B cell (primary cell): ENCODE data around the gene OSBPL5. TPM values are rescaled to one million over a fixed set of nuclear protein-coding genes. Genes with fewer than 3 reads are reported as not detected.

Experiments
- ATAC-seq: fragments of 200-7000 bp; cut with Tn5 transposase; one replicate; pipeline ENCODE4 v1.10.0; 2021; ENCODE audit warnings: low read depth, mild to moderate bottlenecking, moderate number of reproducible peaks, moderate library complexity
- CTCF ChIA-PET: fragments of 350-600 bp; sonication (Branson Sonifier 250); formaldehyde crosslinking; loops from one replicate; lab custom pipeline; 2021; ENCODE audit warnings: antibody characterized with exemption, inconsistent platforms; lab: Charles Lee
- POLR2A ChIA-PET: fragments of 350-600 bp; sonication (Branson Sonifier 250); formaldehyde crosslinking; loops from one replicate; lab custom pipeline; 2021; ENCODE audit warnings: antibody characterized with exemption; lab: Charles Lee
- DNase-seq: peaks from one replicate; pipeline ENCODE4 v3.0.0; 2013
- H2AFZ ChIP-seq: 2 replicates; pipeline ENCODE4 v1.6.1; 2012; ENCODE audit warnings: mild to moderate bottlenecking, low read depth, low read length; ENCODE audit not compliant: insufficient read depth, poor library complexity, severe bottlenecking
- H3K27ac ChIP-seq, 2 donors: 1 replicate in 1 of 2; 2 replicates in 1 of 2; pipeline ENCODE4 v1.5.1; 2012 to 2013; ENCODE audit warnings: low read length in 2 of 2, mild to moderate bottlenecking in 2 of 2, moderate library complexity in 1 of 2
- H3K27me3 ChIP-seq, 4 experiments: fragments of 200-600 bp in 1 of 4; sonication (generic) in 1 of 4; replicated peaks in 1 of 4; 1 replicate in 2 of 4; 2 replicates in 2 of 4; pipeline versions ENCODE4 v1.6.1 to v1.7.0; 2013 to 2016; ENCODE audit warnings: low read length in 3 of 4, mild to moderate bottlenecking in 2 of 4, mixed read lengths in 1 of 4, moderate library complexity in 1 of 4; ENCODE audit not compliant: insufficient read depth in 4 of 4, control insufficient read depth in 3 of 4; ENCODE audit errors: control extremely low read depth in 1 of 4
- H3K36me3 ChIP-seq, 2 experiments: replicated peaks in 1 of 2; 1 replicate in 1 of 2; 2 replicates in 1 of 2; pipeline versions ENCODE4 v1.6.1 to v1.7.1; 2013; ENCODE audit warnings: low read length in 1 of 2; ENCODE audit not compliant: insufficient read depth in 2 of 2, control insufficient read depth in 1 of 2; ENCODE audit errors: control extremely low read depth in 1 of 2, extremely low read depth in 1 of 2
- H3K4me1 ChIP-seq, 2 donors: fragments of 200-600 bp in 1 of 2; sonication (generic) in 1 of 2; 1 replicate in 1 of 2; 2 replicates in 1 of 2; pipeline versions ENCODE4 v1.5.1 to v1.6.1; 2013 to 2017; ENCODE audit warnings: low read length in 2 of 2; ENCODE audit not compliant: control insufficient read depth in 2 of 2, insufficient read depth in 2 of 2
- H3K4me2 ChIP-seq: replicated peaks from 2 replicates; pipeline ENCODE3; 2012; ENCODE audit warnings: mild to moderate bottlenecking, low read depth, low read length; ENCODE audit not compliant: poor library complexity, severe bottlenecking
- H3K4me3 ChIP-seq, 5 experiments: fragments of 200-600 bp in 1 of 5; sonication (generic) in 1 of 5; 1 replicate in 3 of 5; 2 replicates in 2 of 5; pipeline versions ENCODE4 v1.5.1 to v1.7.0; 2011 to 2016; ENCODE audit warnings: low read length in 4 of 5, mild to moderate bottlenecking in 4 of 5, low read depth in 2 of 5, control low read depth in 1 of 5, moderate library complexity in 1 of 5; ENCODE audit not compliant: insufficient read depth in 1 of 5; ENCODE audit errors: control extremely low read depth in 1 of 5, extremely low read depth in 1 of 5
- H3K79me2 ChIP-seq: fragments of 200-600 bp; sonication (generic); one replicate; pipeline ENCODE4 v1.6.0; 2016; ENCODE audit warnings: low read length; ENCODE audit not compliant: control insufficient read depth, insufficient read depth
- H3K9ac ChIP-seq: fragments of 200-600 bp; sonication (generic); 2 replicates; pipeline ENCODE4 v1.6.1; 2017; ENCODE audit warnings: mild to moderate bottlenecking, low read length, moderate library complexity
- H3K9me3 ChIP-seq, 3 donors: one replicate each; pipeline versions ENCODE4 v1.6.1 to v1.7.1; 2013; ENCODE audit warnings: low read length in 2 of 3; ENCODE audit not compliant: control insufficient read depth in 2 of 3, insufficient read depth in 1 of 3; ENCODE audit errors: control extremely low read depth in 1 of 3
- H4K20me1 ChIP-seq: 2 replicates; pipeline ENCODE4 v1.6.0; 2012; ENCODE audit warnings: mild to moderate bottlenecking, low read length; ENCODE audit not compliant: insufficient read depth, control insufficient read depth, poor library complexity, severe bottlenecking
- H3K27ac Mint-ChIP-seq: one replicate; pipeline ENCODE4 v1.8.0; 2021; ENCODE audit warnings: mixed read lengths
- H3K27me3 Mint-ChIP-seq: one replicate; pipeline ENCODE4 v1.8.0; 2021; ENCODE audit warnings: mixed read lengths
- H3K4me1 Mint-ChIP-seq: one replicate; pipeline ENCODE4 v1.8.0; 2021; ENCODE audit warnings: mixed read lengths
- H3K4me3 Mint-ChIP-seq: one replicate; pipeline ENCODE4 v1.8.0; 2021; ENCODE audit warnings: mixed read lengths
- H3K9me3 Mint-ChIP-seq: one replicate; pipeline ENCODE4 v1.8.0; 2022; ENCODE audit warnings: mixed read lengths; ENCODE audit not compliant: insufficient read depth
- CTCF ChIP-seq: fragments of 200-600 bp; IDR thresholded peaks from one replicate; pipeline ENCODE4 v1.8.0; 2022; ENCODE audit warnings: antibody characterized with exemption, mild to moderate bottlenecking
- EZH2 ChIP-seq: IDR thresholded peaks from 2 replicates; pipeline ENCODE4 v1.6.1; 2012; ENCODE audit warnings: borderline replicate concordance, low read depth, mild to moderate bottlenecking, moderate library complexity, low read length; ENCODE audit not compliant: insufficient read depth, poor library complexity, severe bottlenecking
- WGBS: methylation state at CpG from one replicate; pipeline ENCODE4 v1.1.5; 2013; ENCODE audit warnings: missing lambda C conversion rate; ENCODE audit not compliant: insufficient coverage; 5-methylcytosine and 5-hydroxymethylcytosine counted together
- intact Hi-C: fragments of 100-400 bp; cut with micrococcal nuclease; formaldehyde crosslinking; loops from one replicate; pipeline ENCODE4 v1.10.0; 2022
- polyA plus RNA-seq: library from polyadenylated mRNA; depleted of rRNA; stranded (reverse); fragments of >200 nt; gene quantifications from 2 replicates; pipeline ENCODE4 v1.2.3, GENCODE V29; 2012
- total RNA-seq, 2 donors: library from RNA; stranded (reverse); fragments of 120-200 nt in 1 of 2; gene quantifications; 1 replicate in 1 of 2; 2 replicates in 1 of 2; pipeline versions ENCODE4 v1.2.3 to v1.2.4, GENCODE V29; 2013 to 2022

Gene OSBPL5
- total and polyA plus RNA-seq, 2 donors (not counting 1 experiment from before 2014, with no cell fraction given), result 0.15 to 1.2 TPM

- no peak overlapping the region for H2AFZ ChIP-seq
- ChIA-PET CTCF (no interaction called here), POLR2A (no interaction called here)
- Mint-ChIP-seq H3K4me1 (no peaks in the 10 kb centered on the region), H3K4me3 (no peak overlapping the region), H3K27me3 (peaks cover 5% of the 10 kb centered on the region), H3K9me3 (no peaks in the 10 kb centered on the region), H3K27ac (no peak overlapping the region)
- 94% methylated on average over 8 of the region's 11 CpGs for WGBS
- H3K4me2 ChIP-seq, result no peak overlapping the region
- no peak overlapping the region for H3K9ac ChIP-seq
- no peaks in the 10 kb centered on the region for H3K36me3 ChIP-seq
- DNase-seq (no peak), ATAC-seq (no peak)
- H3K79me2 ChIP-seq, result no peaks in the 10 kb centered on the region
- H3K27ac ChIP-seq, result no peak overlapping the region
- no peak for TF ChIP-seq EZH2
- no peak for TF ChIP-seq CTCF
- no peak overlapping the region for H3K4me3 ChIP-seq
- peaks cover 0 to 2% (median 0%) of the 10 kb centered on the region in 4 experiments for H3K27me3 ChIP-seq
- H3K9me3 ChIP-seq, result peaks cover 0 to 12% (median 0%) of the 10 kb centered on the region in 3 donors
- intact Hi-C loops, result no loop called here
- no peaks in the 10 kb centered on the region for H3K4me1 ChIP-seq
- H4K20me1 ChIP-seq, result no peaks in the 10 kb centered on the region
These were observed 21.2 kb upstream of the OSBPL5 start for GRCh38 chr11:3186166-3186953.

GRCh38 chr11:3184732-3185347, 19.7 kb upstream of the OSBPL5 start:
- no peaks in the 10 kb centered on the region for H3K36me3 ChIP-seq
- H2AFZ ChIP-seq, result no peak overlapping the region
- peaks cover 0 to 1% (median 0%) of the 10 kb centered on the region in 4 experiments for H3K27me3 ChIP-seq
- Mint-ChIP-seq H3K27me3 (peaks cover 8% of the 10 kb centered on the region), H3K4me1 (no peaks in the 10 kb centered on the region), H3K9me3 (no peaks in the 10 kb centered on the region), H3K27ac (no peak overlapping the region), H3K4me3 (no peak overlapping the region)
- H3K4me2 ChIP-seq, result no peak overlapping the region
- peaks cover 0 to 12% (median 0%) of the 10 kb centered on the region in 3 donors for H3K9me3 ChIP-seq
- H3K9ac ChIP-seq, result no peak overlapping the region
- 73% methylated on average over 4 of the region's 11 CpGs for WGBS
- H3K79me2 ChIP-seq, result no peaks in the 10 kb centered on the region
- DNase-seq (no peak), ATAC-seq (no peak)
- no peak for TF ChIP-seq EZH2
- no peak for TF ChIP-seq CTCF
- H4K20me1 ChIP-seq, result no peaks in the 10 kb centered on the region
- no peak overlapping the region for H3K4me3 ChIP-seq
- intact Hi-C loops, result no loop called here
- CTCF ChIA-PET, result no interaction called here
- POLR2A ChIA-PET, result no interaction called here
- no peaks in the 10 kb centered on the region for H3K4me1 ChIP-seq
- H3K27ac ChIP-seq, result no peak overlapping the region
